MM.1S (cell line): Measurements from ENCODE around the gene CUL4B.

Experiments
- CTCF ChIP-seq: fragments of 300-600 bp; sonication (generic); IDR thresholded peaks from 2 replicates; pipeline ENCODE4 v1.5.1; 2016; ENCODE audit warnings: antibody characterized with exemption, low read length, mixed read lengths
- EZH2 ChIP-seq: fragments of 300-600 bp; sonication (generic); optimal IDR thresholded peaks from 2 replicates; pipeline ENCODE3; 2017; ENCODE audit warnings: low read depth, mild to moderate bottlenecking, antibody characterized with exemption, low read length, mixed read lengths
- EZH2phosphoT487 ChIP-seq: fragments of 300-600 bp; sonication (generic); IDR thresholded peaks from 2 replicates; pipeline ENCODE4 v1.6.1; 2018; ENCODE audit warnings: antibody characterized with exemption, low read length

- TF ChIP-seq CTCF: no peak
- no peak for TF ChIP-seq EZH2
- no peak for TF ChIP-seq EZH2phosphoT487
Measured at GRCh38 chrX:120549483-120550452, 11.0 kb downstream of the CUL4B start.
